ENCODE measurements around the gene BRD7. TPM values are rescaled to one million over a fixed set of nuclear protein-coding genes. Genes with fewer than 3 reads are reported as not detected.

Gene BRD7
- total RNA-seq, 1 donor from 2014 or later, result 88.8 TPM

GRCh38 chr16:50396761-50397535, 28.2 kb upstream of the BRD7 start:
- no peak overlapping the region for H3K4me3 Mint-ChIP-seq
- no peaks in the 10 kb centered on the region for H3K4me1 Mint-ChIP-seq (ENCODE audit: low read depth)
- no peak for DNase-seq (ENCODE audit: low spot score)
- intact Hi-C loops (cut with micrococcal nuclease), result no loop called here
- H3K9me3 Mint-ChIP-seq, result no peaks in the 10 kb centered on the region
- H3K27ac Mint-ChIP-seq, result no peak overlapping the region
- H3K27me3 Mint-ChIP-seq (ENCODE audit: insufficient read depth), result peaks cover 1% of the 10 kb centered on the region
- H3K36me3 Mint-ChIP-seq (ENCODE audit: low read depth), result no peaks in the 10 kb centered on the region

DNA sequence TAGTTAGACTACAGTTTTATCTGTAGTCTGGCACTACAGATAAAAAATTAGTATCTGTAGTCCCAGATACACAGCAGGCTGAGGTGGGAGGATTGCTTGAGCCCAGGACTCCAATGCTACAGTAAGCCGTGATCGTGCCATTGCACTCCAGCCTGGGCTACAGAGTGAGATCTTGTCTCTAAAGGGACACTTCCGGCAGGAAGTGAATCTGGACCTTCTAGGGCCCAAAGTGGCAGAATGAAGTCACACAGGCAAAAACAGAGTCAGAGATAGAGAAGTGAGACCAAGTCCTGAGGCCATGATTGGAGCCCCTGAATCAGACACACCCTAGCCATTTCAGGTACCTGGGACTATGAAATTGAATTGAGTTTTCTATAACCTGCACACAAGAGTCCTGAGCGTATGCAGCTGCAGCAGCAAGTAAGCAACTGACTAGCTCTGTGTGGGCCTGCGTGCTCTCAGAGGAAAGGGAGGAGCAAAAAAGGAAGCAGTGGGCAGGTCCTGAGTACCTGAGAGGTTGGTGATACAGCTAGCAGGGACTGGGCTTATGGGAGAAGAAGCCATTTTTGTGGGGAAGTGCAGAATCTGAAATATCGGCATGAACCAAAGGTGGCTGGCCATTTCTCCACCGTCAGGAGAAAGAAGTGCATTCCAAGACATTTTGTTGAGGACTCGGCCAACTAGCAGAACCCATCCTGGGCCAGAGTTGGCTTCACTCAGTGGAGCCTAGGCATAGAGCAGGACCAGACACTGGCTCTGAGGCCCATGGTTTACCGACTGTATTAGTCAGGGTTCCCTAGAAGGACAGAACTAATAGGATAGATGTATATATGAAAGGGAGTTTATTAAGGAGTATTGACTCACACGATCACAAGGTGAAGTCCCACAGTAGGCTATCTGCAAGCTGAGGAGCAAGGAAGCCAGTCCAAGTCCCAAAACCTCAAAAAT, 27.2 kb upstream of the BRD7 start:
- no peaks in the 10 kb centered on the region for H3K9me3 Mint-ChIP-seq
- DNase-seq (ENCODE audit: low spot score), result no peak
- intact Hi-C loops (cut with micrococcal nuclease), result no loop called here
- H3K4me1 Mint-ChIP-seq (ENCODE audit: low read depth), result no peaks in the 10 kb centered on the region
- H3K27ac Mint-ChIP-seq, result no peak overlapping the region
- H3K4me3 Mint-ChIP-seq, result no peak overlapping the region
- peaks cover 3% of the 10 kb centered on the region for H3K27me3 Mint-ChIP-seq (ENCODE audit: insufficient read depth)
- H3K36me3 Mint-ChIP-seq (ENCODE audit: low read depth), result no peaks in the 10 kb centered on the region

- intact Hi-C loops (cut with micrococcal nuclease), result no loop called here
- Mint-ChIP-seq H3K4me3 (no peak overlapping the region), H3K27me3 (ENCODE audit: insufficient read depth) (peaks cover 3% of the 10 kb centered on the region), H3K9me3 (no peaks in the 10 kb centered on the region), H3K27ac (no peak overlapping the region), H3K4me1 (ENCODE audit: low read depth) (no peaks in the 10 kb centered on the region), H3K36me3 (ENCODE audit: low read depth) (no peaks in the 10 kb centered on the region)
- DNase-seq (ENCODE audit: low spot score), result no peak
Measured at GRCh38 chr16:50393858-50394802, 25.3 kb upstream of the BRD7 start.

GRCh38 chr16:50393416-50393815, 24.6 kb upstream of the BRD7 start:
- DNase-seq (ENCODE audit: low spot score), result no peak
- Mint-ChIP-seq H3K27me3 (ENCODE audit: insufficient read depth) (peaks cover 3% of the 10 kb centered on the region), H3K9me3 (no peaks in the 10 kb centered on the region), H3K4me3 (no peak overlapping the region), H3K36me3 (ENCODE audit: low read depth) (no peaks in the 10 kb centered on the region), H3K4me1 (ENCODE audit: low read depth) (no peaks in the 10 kb centered on the region), H3K27ac (no peak overlapping the region)
- intact Hi-C loops (cut with micrococcal nuclease), result no loop called here

GRCh38 chr16:50390914-50391716, 22.3 kb upstream of the BRD7 start:
- H3K27me3 Mint-ChIP-seq (ENCODE audit: insufficient read depth), result peaks cover 5% of the 10 kb centered on the region
- H3K9me3 Mint-ChIP-seq, result no peaks in the 10 kb centered on the region
- no peaks in the 10 kb centered on the region for H3K4me1 Mint-ChIP-seq (ENCODE audit: low read depth)
- H3K36me3 Mint-ChIP-seq (ENCODE audit: low read depth), result no peaks in the 10 kb centered on the region
- no peak overlapping the region for H3K27ac Mint-ChIP-seq
- H3K4me3 Mint-ChIP-seq, result no peak overlapping the region
- intact Hi-C loops (cut with micrococcal nuclease), result no loop called here
- DNase-seq (ENCODE audit: low spot score), result no peak

DNA sequence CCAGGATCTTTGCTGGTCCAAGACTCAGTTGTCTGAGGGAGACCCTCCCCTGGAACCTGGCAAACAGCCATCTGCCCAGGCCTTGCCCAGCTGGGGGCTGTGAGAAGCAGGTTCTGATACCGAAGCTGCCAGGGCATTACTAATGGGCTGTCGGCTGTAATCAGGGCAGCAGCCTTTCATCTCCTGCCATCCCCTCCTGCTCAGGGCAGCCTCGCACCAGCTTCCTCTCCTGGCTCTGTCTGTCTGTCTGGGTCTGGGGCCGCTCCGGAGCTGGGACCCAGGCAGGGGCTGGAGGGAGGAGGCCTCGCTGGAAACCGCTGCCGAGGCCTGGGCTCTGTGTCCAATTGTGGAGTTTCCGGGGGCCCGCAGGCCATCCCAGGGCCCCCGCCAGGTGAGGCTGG, 21.6 kb upstream of the BRD7 start:
- peaks cover 5% of the 10 kb centered on the region for H3K27me3 Mint-ChIP-seq (ENCODE audit: insufficient read depth)
- H3K27ac Mint-ChIP-seq, result no peak overlapping the region
- H3K4me1 Mint-ChIP-seq (ENCODE audit: low read depth), result no peaks in the 10 kb centered on the region
- H3K9me3 Mint-ChIP-seq, result no peaks in the 10 kb centered on the region
- no peak for DNase-seq (ENCODE audit: low spot score)
- intact Hi-C loops (cut with micrococcal nuclease), result no loop called here
- H3K36me3 Mint-ChIP-seq (ENCODE audit: low read depth), result no peaks in the 10 kb centered on the region
- H3K4me3 Mint-ChIP-seq, result no peak overlapping the region

DNA sequence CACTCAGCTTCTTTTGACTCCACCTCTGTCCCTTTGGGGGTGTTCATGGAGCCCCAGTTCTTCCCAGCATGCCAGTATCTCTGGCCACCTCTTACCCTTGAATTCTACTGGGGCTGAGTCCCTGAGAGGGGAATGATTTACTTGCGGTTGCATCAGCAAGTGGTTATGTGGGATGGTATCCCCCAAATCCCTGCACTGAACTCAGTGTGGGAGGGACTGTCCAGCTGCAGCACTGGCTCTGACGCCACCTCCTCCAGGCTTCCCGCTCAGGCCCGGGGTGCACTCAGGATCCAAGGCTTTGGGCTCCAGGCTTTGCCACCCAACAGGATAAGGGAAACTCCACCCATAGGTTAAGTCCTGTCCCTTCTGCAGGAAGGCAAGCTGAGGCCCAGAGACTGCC, 21.1 kb upstream of the BRD7 start:
- Mint-ChIP-seq H3K9me3 (no peaks in the 10 kb centered on the region), H3K27ac (no peak overlapping the region), H3K27me3 (ENCODE audit: insufficient read depth) (peaks cover 5% of the 10 kb centered on the region), H3K36me3 (ENCODE audit: low read depth) (no peaks in the 10 kb centered on the region), H3K4me3 (no peak overlapping the region), H3K4me1 (ENCODE audit: low read depth) (no peaks in the 10 kb centered on the region)
- no peak for DNase-seq (ENCODE audit: low spot score)
- intact Hi-C loops (cut with micrococcal nuclease), result no loop called here

GRCh38 chr16:50388496-50388895, 19.7 kb upstream of the BRD7 start:
- Mint-ChIP-seq H3K36me3 (ENCODE audit: low read depth) (no peaks in the 10 kb centered on the region), H3K4me1 (ENCODE audit: low read depth) (no peaks in the 10 kb centered on the region), H3K27me3 (ENCODE audit: insufficient read depth) (peaks cover 6% of the 10 kb centered on the region), H3K4me3 (no peak overlapping the region), H3K27ac (no peak overlapping the region), H3K9me3 (no peaks in the 10 kb centered on the region)
- no peak for DNase-seq (ENCODE audit: low spot score)
- intact Hi-C loops (cut with micrococcal nuclease), result no loop called here

- Mint-ChIP-seq H3K36me3 (ENCODE audit: low read depth) (no peaks in the 10 kb centered on the region), H3K9me3 (no peaks in the 10 kb centered on the region), H3K27me3 (ENCODE audit: insufficient read depth) (peaks cover 6% of the 10 kb centered on the region), H3K27ac (no peak overlapping the region), H3K4me3 (no peak overlapping the region), H3K4me1 (ENCODE audit: low read depth) (no peaks in the 10 kb centered on the region)
- no peak for DNase-seq (ENCODE audit: low spot score)
- intact Hi-C loops (cut with micrococcal nuclease), result no loop called here
Measured at GRCh38 chr16:50386774-50387173, 18.0 kb upstream of the BRD7 start.

GRCh38 chr16:50386139-50386538, 17.4 kb upstream of the BRD7 start:
- Mint-ChIP-seq H3K36me3 (ENCODE audit: low read depth) (no peaks in the 10 kb centered on the region), H3K9me3 (no peaks in the 10 kb centered on the region), H3K4me3 (no peak overlapping the region), H3K4me1 (ENCODE audit: low read depth) (no peaks in the 10 kb centered on the region), H3K27me3 (ENCODE audit: insufficient read depth) (peaks cover 6% of the 10 kb centered on the region), H3K27ac (no peak overlapping the region)
- no peak for DNase-seq (ENCODE audit: low spot score)
- intact Hi-C loops (cut with micrococcal nuclease), result no loop called here

- intact Hi-C loops (cut with micrococcal nuclease), result no loop called here
- Mint-ChIP-seq H3K36me3 (ENCODE audit: low read depth) (no peaks in the 10 kb centered on the region), H3K4me3 (no peak overlapping the region), H3K27ac (no peak overlapping the region), H3K4me1 (ENCODE audit: low read depth) (no peaks in the 10 kb centered on the region), H3K27me3 (ENCODE audit: insufficient read depth) (peaks cover 4% of the 10 kb centered on the region), H3K9me3 (no peaks in the 10 kb centered on the region)
- no peak for DNase-seq (ENCODE audit: low spot score)
Measured at GRCh38 chr16:50384500-50385135, 15.8 kb upstream of the BRD7 start.

Measured in activated T-helper 1 cell treated with anti-CD3 and anti-CD28 coated beads, Interleukin-12 subunit alpha, Interleukin-12 subunit beta, Interleukin-2, Interleukin-4 antibody, amounts not matched to agents 30 ng/mL and 10 ng/mL and 1 ng/mL, durations not matched to agents 14 hours and 24 hours and 36 hours (primary cell).